Mucosa of descending colon (tissue), 3 donors: ENCODE results near the gene SSC4D. TPM values are rescaled to one million over a fixed set of nuclear protein-coding genes. Genes with fewer than 3 reads are reported as not detected.

ENCODE experiments used
- ATAC-seq: fragments of 200-7000 bp; cut with Tn5 transposase; one replicate; pipeline ENCODE4 v1.9.1; 2020; ENCODE audit warnings: mild to moderate bottlenecking, moderate library complexity
- DNase-seq, 3 donors: peaks; one replicate each; pipeline ENCODE4 v3.0.0-alpha.2; 2020
- H3K36me3 ChIP-seq: fragments of 200-600 bp; one replicate; pipeline ENCODE4 v1.8.0; 2021; ENCODE audit warnings: low read depth, mild to moderate bottlenecking
- H3K4me1 ChIP-seq: fragments of 200-600 bp; one replicate; pipeline ENCODE4 v1.8.0; 2021; ENCODE audit warnings: low read depth, mild to moderate bottlenecking
- H3K4me3 ChIP-seq: fragments of 200-600 bp; one replicate; pipeline ENCODE4 v1.8.0; 2021; ENCODE audit warnings: mild to moderate bottlenecking
- H3K9me3 ChIP-seq: fragments of 200-600 bp; one replicate; pipeline ENCODE4 v1.8.0; 2021; ENCODE audit warnings: mild to moderate bottlenecking
- CTCF ChIP-seq: fragments of 200-600 bp; IDR thresholded peaks from one replicate; pipeline ENCODE4 v1.8.0; 2022; ENCODE audit warnings: antibody characterized with exemption, mild to moderate bottlenecking
- intact Hi-C, 2 donors: fragments of 100-400 bp; cut with DNase I in 1 of 2; cut with micrococcal nuclease in 1 of 2; formaldehyde crosslinking; loops; one replicate each; pipeline versions ENCODE4 v1.11.0 to v1.11.1; 2022; cut with DNase I, micrococcal nuclease
- total RNA-seq, 3 donors: library from RNA; stranded (reverse); fragmentation: NEBNext Ultra II Directional in 2 of 3; extraction: Animal tissue kit (Norgen Biotek cat#: 25700) in 2 of 3; gene quantifications; one replicate each; pipeline versions ENCODE4 v1.2.1 to v1.2.4, GENCODE V29; 2021 to 2023
- donor health status: DM: no; HTN: no; CAD: no; lungs with moderate emphysema.
- donor health status: DM: no; HTN: no; CAD: no.
- donor health status: DM: no; HTN: yes; CAD: no.

Gene SSC4D
- total RNA-seq, 3 donors from 2014 or later = 0.32 to 0.72 TPM; not detected in 1

DNA sequence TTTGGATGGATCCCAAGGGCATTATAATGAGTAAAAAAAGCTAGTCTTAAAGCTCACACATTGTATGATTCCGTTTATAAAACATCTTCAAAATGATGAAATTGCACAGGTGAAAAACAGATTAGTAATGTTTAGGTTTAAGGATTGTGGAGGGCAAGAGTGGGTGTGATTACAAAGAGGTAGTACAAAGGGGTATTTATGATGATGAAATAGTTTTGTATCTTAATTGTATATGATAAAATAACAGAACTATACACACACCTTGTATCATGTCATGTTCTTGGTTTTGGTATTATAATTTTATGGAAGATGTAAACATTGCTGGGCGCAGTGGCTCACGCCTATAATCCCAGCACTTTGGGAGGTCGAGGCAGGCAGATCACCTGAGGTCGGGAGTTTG, 2.8 kb upstream of the SSC4D start:
- H3K4me1 ChIP-seq = no peaks in the 10 kb centered on the region
- no peaks in the 10 kb centered on the region for H3K36me3 ChIP-seq
- TF ChIP-seq CTCF = no peak
- DNase-seq (no peak), ATAC-seq (no peak)
- H3K4me3 ChIP-seq = no peak overlapping the region
- intact Hi-C loops = no loop called here
- H3K9me3 ChIP-seq = no peaks in the 10 kb centered on the region

GRCh38 chr7:76411626-76412025, 2.1 kb upstream of the SSC4D start:
- TF ChIP-seq CTCF = no peak
- H3K4me3 ChIP-seq = no peak overlapping the region

GRCh38 chr7:76408121-76408560, 1.4 kb downstream of the SSC4D start:
- ATAC-seq (no peak), DNase-seq (no peak)
- Histone ChIP-seq H3K4me3 (no peak overlapping the region), H3K4me1 (no peaks in the 10 kb centered on the region), H3K9me3 (no peaks in the 10 kb centered on the region), H3K36me3 (no peaks in the 10 kb centered on the region)
- TF ChIP-seq CTCF = no peak
- intact Hi-C loops = no loop called here

More at GRCh38 chr7:76411626-76412025, 2.1 kb upstream of the SSC4D start:
- no peaks in the 10 kb centered on the region for H3K36me3 ChIP-seq
- no peaks in the 10 kb centered on the region for H3K9me3 ChIP-seq
- ATAC-seq (no peak), DNase-seq (no peak)
- intact Hi-C loops = no loop called here
- H3K4me1 ChIP-seq = no peaks in the 10 kb centered on the region

- intact Hi-C loops = no loop called here
- no peaks in the 10 kb centered on the region for H3K4me1 ChIP-seq
- no peak overlapping the region for H3K4me3 ChIP-seq
- no peak for TF ChIP-seq CTCF
- ATAC-seq = no peak
- DNase-seq = no peak
- no peaks in the 10 kb centered on the region for H3K9me3 ChIP-seq
- H3K36me3 ChIP-seq = no peaks in the 10 kb centered on the region
Measured at GRCh38 chr7:76407718-76408117, 1.8 kb downstream of the SSC4D start.

- no peak for TF ChIP-seq CTCF
- Histone ChIP-seq H3K4me1 (no peaks in the 10 kb centered on the region), H3K9me3 (no peaks in the 10 kb centered on the region), H3K4me3 (no peak overlapping the region), H3K36me3 (no peaks in the 10 kb centered on the region)
- ATAC-seq (no peak), DNase-seq (no peak)
- intact Hi-C loops = no loop called here
Measured at GRCh38 chr7:76405738-76406137, 3.8 kb downstream of the SSC4D start.
